Measurements from ENCODE around the gene OGDH. TPM values are rescaled to one million over a fixed set of nuclear protein-coding genes. Genes with fewer than 3 reads are reported as not detected.

OGDH gene
- total RNA-seq, 2 experiments from 2014 or later, result 78.6 to 85.6 TPM

DNA sequence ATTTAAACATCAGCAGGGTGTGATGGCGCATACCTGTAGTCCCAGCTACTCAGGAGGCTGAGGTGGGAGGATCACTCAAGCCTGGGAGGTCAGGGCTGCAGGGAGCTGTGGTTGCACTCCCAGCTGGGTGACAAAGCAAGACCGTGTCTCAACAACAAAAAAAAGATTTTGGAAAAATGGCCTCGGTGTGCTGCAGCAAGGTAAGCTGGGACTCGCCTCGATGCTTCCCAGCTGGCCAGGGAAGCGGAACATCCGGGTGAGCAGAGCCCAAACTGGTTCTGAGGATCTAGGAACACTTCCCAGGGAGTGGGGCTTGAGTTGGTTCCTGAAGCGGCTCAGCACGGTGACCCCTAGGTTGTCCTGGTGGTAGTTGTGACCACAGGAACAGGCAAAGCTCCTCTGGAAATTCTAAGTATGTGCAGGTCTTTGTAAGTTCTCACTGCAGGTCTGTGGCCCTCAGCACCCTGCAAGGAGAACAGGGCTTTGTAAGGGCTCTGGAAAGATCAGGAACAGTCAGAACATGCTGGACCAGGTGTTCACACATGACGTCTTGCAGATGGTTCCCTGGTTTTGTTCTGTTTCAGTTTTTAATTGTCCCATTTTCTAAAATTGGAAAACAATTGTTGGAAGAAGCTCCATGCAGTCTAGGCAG, 103.6 kb downstream of the OGDH start:
- DNase-seq (no peak), ATAC-seq (no peak)
- POLR2A ChIA-PET, result interaction anchor here (0.6 to 1.1 kb wide), 4 partner anchors 9 to 90 kb away, joined by 3 read pairs; no protein-coding TSS in a partner anchor
- CTCF ChIA-PET, result no interaction called here
- Mint-ChIP-seq H3K4me1 (ENCODE audit: low read depth) (peaks cover 4% of the 10 kb centered on the region), H3K36me3 (ENCODE audit: low read depth) (peaks cover 16% of the 10 kb centered on the region), H3K4me3 (no peak overlapping the region), H3K27me3 (no peaks in the 10 kb centered on the region), H3K27ac (no peak overlapping the region), H3K9me3 (no peaks in the 10 kb centered on the region)
- intact Hi-C loops (cut with micrococcal nuclease), result no loop called here
- TF ChIP-seq, protein P1, sequence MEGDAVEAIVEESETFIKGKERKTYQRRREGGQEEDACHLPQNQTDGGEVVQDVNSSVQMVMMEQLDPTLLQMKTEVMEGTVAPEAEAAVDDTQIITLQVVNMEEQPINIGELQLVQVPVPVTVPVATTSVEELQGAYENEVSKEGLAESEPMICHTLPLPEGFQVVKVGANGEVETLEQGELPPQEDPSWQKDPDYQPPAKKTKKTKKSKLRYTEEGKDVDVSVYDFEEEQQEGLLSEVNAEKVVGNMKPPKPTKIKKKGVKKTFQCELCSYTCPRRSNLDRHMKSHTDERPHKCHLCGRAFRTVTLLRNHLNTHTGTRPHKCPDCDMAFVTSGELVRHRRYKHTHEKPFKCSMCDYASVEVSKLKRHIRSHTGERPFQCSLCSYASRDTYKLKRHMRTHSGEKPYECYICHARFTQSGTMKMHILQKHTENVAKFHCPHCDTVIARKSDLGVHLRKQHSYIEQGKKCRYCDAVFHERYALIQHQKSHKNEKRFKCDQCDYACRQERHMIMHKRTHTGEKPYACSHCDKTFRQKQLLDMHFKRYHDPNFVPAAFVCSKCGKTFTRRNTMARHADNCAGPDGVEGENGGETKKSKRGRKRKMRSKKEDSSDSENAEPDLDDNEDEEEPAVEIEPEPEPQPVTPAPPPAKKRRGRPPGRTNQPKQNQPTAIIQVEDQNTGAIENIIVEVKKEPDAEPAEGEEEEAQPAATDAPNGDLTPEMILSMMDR (IDR thresholded peaks at IDR 0.05), result no peak

DNA sequence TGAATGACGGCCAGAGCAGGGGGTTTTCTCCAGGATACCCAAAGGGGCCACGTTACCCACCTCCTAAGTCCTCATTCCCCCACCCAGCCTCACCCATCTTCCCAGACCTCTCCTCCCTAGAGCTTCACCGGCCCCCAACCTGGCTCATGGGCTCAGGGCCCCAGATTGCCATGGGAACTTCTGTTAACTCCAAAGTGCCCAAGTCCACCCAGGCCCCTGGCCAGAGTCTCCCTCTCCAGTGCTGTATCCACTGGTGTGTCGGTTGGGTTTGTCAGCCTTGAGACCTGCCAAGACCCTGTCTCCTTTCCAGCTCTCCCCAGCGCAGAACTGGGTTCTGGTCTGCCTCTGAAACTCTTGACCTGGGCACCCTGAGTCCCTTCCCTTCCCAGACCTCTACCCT, 105.1 kb downstream of the OGDH start:
- Mint-ChIP-seq H3K27ac (no peak overlapping the region), H3K4me1 (ENCODE audit: low read depth) (peaks cover 4% of the 10 kb centered on the region)
- POLR2A ChIA-PET, result interaction anchor here (1.0 kb wide), 1 partner anchor 12 kb away, joined by 3 read pairs; no protein-coding TSS in a partner anchor

DNA sequence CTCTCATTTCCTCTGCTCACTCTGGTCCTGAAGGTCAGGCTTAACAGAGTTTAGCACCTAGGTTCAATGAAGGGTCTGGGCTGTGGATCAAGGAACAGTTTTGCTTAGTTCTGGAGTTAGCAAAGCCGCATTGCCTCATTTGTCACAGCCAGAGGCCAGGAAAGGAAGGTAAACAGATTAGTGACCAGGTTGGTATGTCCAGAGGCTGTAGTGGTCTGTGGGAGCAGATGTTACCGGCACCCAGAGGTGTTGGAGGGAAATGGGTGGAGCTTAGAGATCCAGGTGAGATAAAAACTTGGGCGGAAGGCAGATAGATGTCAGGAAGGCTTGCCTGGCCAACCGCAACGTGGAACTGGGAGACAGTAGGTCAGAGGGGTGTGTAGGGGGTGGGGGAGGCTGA, 105.6 kb downstream of the OGDH start:
- Mint-ChIP-seq H3K36me3 (ENCODE audit: low read depth) (peaks cover 8% of the 10 kb centered on the region), H3K9me3 (no peaks in the 10 kb centered on the region), H3K4me3 (no peak overlapping the region), H3K4me1 (ENCODE audit: low read depth) (peaks cover 4% of the 10 kb centered on the region), H3K27ac (peak overlapping the region; percentile 25), H3K27me3 (no peaks in the 10 kb centered on the region)
- TF ChIP-seq, protein P1 (IDR thresholded peaks at IDR 0.05), result no peak
- ChIA-PET POLR2A (no interaction called here), CTCF (no interaction called here)
- DNase-seq (no peak), ATAC-seq (no peak)
- intact Hi-C loops (cut with micrococcal nuclease), result no loop called here

More for the DNA sequence above, 105.1 kb downstream of the OGDH start:
- Mint-ChIP-seq H3K9me3 (no peaks in the 10 kb centered on the region), H3K4me3 (no peak overlapping the region), H3K27me3 (no peaks in the 10 kb centered on the region), H3K36me3 (ENCODE audit: low read depth) (peaks cover 10% of the 10 kb centered on the region)
- DNase-seq (no peak), ATAC-seq (no peak)
- TF ChIP-seq, protein P1 (IDR thresholded peaks at IDR 0.05), result no peak
- intact Hi-C loops (cut with micrococcal nuclease), result no loop called here
- CTCF ChIA-PET, result no interaction called here

DNA sequence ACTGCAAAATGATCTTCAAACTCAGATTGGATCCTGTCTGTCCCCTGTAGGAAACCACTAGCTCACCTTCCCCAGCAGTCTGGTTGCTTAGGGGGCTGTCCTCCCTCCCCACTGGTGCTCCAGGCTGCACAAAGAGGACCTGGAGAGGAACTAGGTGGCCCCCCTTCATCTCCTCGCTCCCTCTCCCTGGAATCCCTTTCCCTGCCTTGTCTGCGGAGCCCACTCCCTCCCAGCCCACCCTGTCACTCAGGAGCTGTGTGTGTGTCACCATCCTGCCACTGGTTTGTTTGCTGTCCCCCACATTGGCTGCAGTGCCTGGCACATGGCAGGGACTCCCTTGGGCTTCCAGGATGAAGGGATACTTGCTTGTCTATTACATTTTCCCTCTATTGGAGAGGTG, 106.7 kb downstream of the OGDH start:
- intact Hi-C loops (cut with micrococcal nuclease), result no loop called here
- H3K4me3 Mint-ChIP-seq, result no peak overlapping the region
- CTCF ChIA-PET, result no interaction called here
- no peak overlapping the region for H3K27ac Mint-ChIP-seq
- DNase-seq (no peak), ATAC-seq (no peak)
- H3K9me3 Mint-ChIP-seq, result no peaks in the 10 kb centered on the region
- H3K4me1 Mint-ChIP-seq (ENCODE audit: low read depth), result peaks cover 4% of the 10 kb centered on the region
- no peaks in the 10 kb centered on the region for H3K27me3 Mint-ChIP-seq
- POLR2A ChIA-PET, result interaction anchor here (0.6 kb wide), 1 partner anchor 22 kb away, joined by 3 read pairs; no protein-coding TSS in a partner anchor
- TF ChIP-seq, protein P1 (IDR thresholded peaks at IDR 0.05), result no peak
- peaks cover 3% of the 10 kb centered on the region for H3K36me3 Mint-ChIP-seq (ENCODE audit: low read depth)

DNA sequence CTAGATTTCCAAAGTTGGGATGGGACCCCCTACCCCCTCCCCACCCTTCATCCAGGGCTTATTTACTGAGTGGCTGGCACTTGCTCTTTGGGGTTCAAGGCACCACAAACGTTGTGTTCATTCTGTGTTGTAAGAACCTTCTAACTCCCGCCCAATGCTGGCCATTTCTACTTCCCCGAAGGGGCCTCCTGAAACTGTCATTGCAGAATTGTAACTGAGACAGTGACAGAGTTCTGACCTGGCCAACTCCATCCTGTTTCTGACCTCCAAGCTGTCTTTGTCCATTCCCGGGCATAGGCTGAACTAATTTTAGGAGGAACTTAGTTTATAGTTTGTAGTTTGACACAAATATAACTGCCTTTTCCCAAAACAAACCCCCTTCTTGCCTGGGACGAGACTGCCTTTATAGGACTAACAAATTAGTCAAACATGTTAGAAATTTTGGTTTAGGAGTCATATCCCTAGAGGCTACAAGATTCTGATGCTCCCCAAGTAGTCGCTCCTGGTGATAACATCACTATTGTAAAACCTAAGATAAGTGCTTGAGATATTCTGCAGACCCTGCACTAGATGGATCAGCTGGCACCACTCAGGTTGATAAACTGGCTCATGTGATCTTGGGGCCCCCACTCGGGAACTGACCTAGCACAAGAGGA, 107.4 kb downstream of the OGDH start:
- Mint-ChIP-seq H3K9me3 (no peaks in the 10 kb centered on the region), H3K27ac (no peak overlapping the region), H3K36me3 (ENCODE audit: low read depth) (peaks cover 3% of the 10 kb centered on the region), H3K27me3 (no peaks in the 10 kb centered on the region), H3K4me3 (no peak overlapping the region), H3K4me1 (ENCODE audit: low read depth) (peaks cover 4% of the 10 kb centered on the region)
- CTCF ChIA-PET, result no interaction called here
- POLR2A ChIA-PET, result interaction anchor here (0.6 kb wide), 1 partner anchor 59 kb away, joined by 5 read pairs; no protein-coding TSS in a partner anchor
- DNase-seq, result no peak
- TF ChIP-seq, protein P1 (IDR thresholded peaks at IDR 0.05), result no peak
- ATAC-seq, result no peak
- intact Hi-C loops (cut with micrococcal nuclease), result no loop called here

All from activated CD8-positive, alpha-beta T cell treated with anti-CD3 and anti-CD28 coated beads for 36 hours (primary cell).